NCI-H2081 (cell line): Measurements from ENCODE around the gene MTARC2.

Experiments used
- DNase-seq, 2 experiments: peaks; one replicate each; lab custom pipeline; 2025; lab: John Stamatoyannopoulos, UW

The MTARC2 gene

GRCh38 chr1:220803401-220804201 is 55.5 kb downstream of the MTARC2 start:
- peak; percentile 17 to 29 for DNase-seq

GRCh38 chr1:220804202-220804586 is 56.1 kb downstream of the MTARC2 start:
- DNase-seq = no peak

GRCh38 chr1:220806408-220806807 is 58.3 kb downstream of the MTARC2 start:
- DNase-seq = no peak

GRCh38 chr1:220807726-220808125 is 59.6 kb downstream of the MTARC2 start:
- no peak for DNase-seq

GRCh38 chr1:220808345-220809186 is 60.4 kb downstream of the MTARC2 start:
- no peak for DNase-seq

GRCh38 chr1:220809187-220809550 is 61.0 kb downstream of the MTARC2 start:
- DNase-seq = no peak

GRCh38 chr1:220809704-220810103 is 61.6 kb downstream of the MTARC2 start:
- no peak for DNase-seq

GRCh38 chr1:220810179-220810653 is 62.1 kb downstream of the MTARC2 start:
- DNase-seq = peak; percentile 52 to 67

- no peak for DNase-seq
Measured at GRCh38 chr1:220810963-220811362, 62.8 kb downstream of the MTARC2 start.

GRCh38 chr1:220811695-220812094 is 63.6 kb downstream of the MTARC2 start:
- no peak for DNase-seq

GRCh38 chr1:220812308-220812707 is 64.2 kb downstream of the MTARC2 start:
- DNase-seq = no peak

GRCh38 chr1:220813013-220813412 is 64.9 kb downstream of the MTARC2 start:
- DNase-seq = no peak

- no peak for DNase-seq
Measured at GRCh38 chr1:220815409-220815808, 67.3 kb downstream of the MTARC2 start.

GRCh38 chr1:220817907-220818306 is 69.8 kb downstream of the MTARC2 start:
- DNase-seq = no peak

GRCh38 chr1:220818421-220819173 is 70.5 kb downstream of the MTARC2 start:
- DNase-seq = no peak

GRCh38 chr1:220819467-220820026 is 71.4 kb downstream of the MTARC2 start:
- no peak for DNase-seq

- DNase-seq = no peak
Measured at GRCh38 chr1:220824031-220824989, 76.2 kb downstream of the MTARC2 start.

- DNase-seq = no peak
Measured at GRCh38 chr1:220825819-220826551, 77.9 kb downstream of the MTARC2 start.

GRCh38 chr1:220826729-220827128 is 78.6 kb downstream of the MTARC2 start:
- no peak for DNase-seq
